Transverse colon (tissue), 3 donors: Measurements from ENCODE around the gene GLUL.

Experiments used
- POLR2A ChIP-seq: fragments of 450-650 bp; IDR thresholded peaks from one replicate; pipeline ENCODE4 v1.6.1; 2016; ENCODE audit warnings: antibody characterized with exemption, mild to moderate bottlenecking, moderate library complexity
- TF ChIP-seq, protein P1 (sequence below), 5 experiments: fragments of 200-600 bp in 3 of 5; fragments of 450-650 bp in 2 of 5; sonication (generic) in 3 of 5; IDR thresholded peaks; 1 replicate in 2 of 5; 2 replicates in 3 of 5; pipeline ENCODE4 v1.5.1; 2016 to 2017; ENCODE audit warnings: antibody characterized with exemption in 5 of 5, inconsistent platforms in 3 of 5, mild to moderate bottlenecking in 2 of 5, moderate library complexity in 1 of 5

DNA sequence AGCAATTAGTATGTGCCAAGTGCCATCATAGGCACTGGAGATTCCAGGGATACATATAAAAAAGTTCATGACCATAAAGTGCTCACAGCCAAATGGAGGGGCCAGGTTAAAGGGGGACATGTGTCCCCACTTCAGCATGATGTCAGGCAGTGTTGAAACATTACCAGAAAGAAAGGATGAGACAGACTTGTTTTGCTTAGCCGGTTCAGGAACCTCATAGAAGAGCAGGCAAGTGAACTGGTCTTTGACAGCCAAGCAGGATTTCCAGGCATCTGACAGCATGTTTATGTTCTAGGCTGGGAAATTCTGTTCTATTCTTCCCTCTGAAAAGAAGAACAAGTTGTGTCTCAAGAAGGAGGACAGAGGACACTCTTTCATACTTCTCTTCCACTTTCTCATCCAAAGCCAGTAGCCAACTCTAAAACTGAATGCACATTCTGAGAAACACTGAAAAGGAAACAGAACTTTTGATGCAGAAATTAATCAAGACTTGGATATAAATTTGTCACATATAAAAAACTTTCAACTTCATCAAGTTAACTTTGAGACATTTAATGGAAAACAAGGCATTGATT is 39.7 kb downstream of the GLUL start:
- no peak for TF ChIP-seq POLR2A
- TF ChIP-seq, protein P1, sequence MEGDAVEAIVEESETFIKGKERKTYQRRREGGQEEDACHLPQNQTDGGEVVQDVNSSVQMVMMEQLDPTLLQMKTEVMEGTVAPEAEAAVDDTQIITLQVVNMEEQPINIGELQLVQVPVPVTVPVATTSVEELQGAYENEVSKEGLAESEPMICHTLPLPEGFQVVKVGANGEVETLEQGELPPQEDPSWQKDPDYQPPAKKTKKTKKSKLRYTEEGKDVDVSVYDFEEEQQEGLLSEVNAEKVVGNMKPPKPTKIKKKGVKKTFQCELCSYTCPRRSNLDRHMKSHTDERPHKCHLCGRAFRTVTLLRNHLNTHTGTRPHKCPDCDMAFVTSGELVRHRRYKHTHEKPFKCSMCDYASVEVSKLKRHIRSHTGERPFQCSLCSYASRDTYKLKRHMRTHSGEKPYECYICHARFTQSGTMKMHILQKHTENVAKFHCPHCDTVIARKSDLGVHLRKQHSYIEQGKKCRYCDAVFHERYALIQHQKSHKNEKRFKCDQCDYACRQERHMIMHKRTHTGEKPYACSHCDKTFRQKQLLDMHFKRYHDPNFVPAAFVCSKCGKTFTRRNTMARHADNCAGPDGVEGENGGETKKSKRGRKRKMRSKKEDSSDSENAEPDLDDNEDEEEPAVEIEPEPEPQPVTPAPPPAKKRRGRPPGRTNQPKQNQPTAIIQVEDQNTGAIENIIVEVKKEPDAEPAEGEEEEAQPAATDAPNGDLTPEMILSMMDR (IDR thresholded peaks at IDR 0.05) = no peak
